Tibial nerve (tissue), 4 donors: ENCODE results near the gene PLCH2.

Experiments
- CTCF ChIP-seq, 5 experiments: fragments of 200-600 bp in 3 of 5; fragments of 450-650 bp in 2 of 5; sonication (generic) in 3 of 5; IDR thresholded peaks; one replicate each; pipeline ENCODE4 v1.5.1; 2016 to 2019; ENCODE audit warnings: antibody characterized with exemption in 5 of 5, mild to moderate bottlenecking in 3 of 5, moderate library complexity in 2 of 5
- EP300 ChIP-seq, 2 donors: sonication (generic); formaldehyde crosslinking; IDR thresholded peaks; one replicate each; pipeline ENCODE4 v1.6.1; 2017; ENCODE audit warnings: antibody characterized with exemption in 2 of 2, mild to moderate bottlenecking in 1 of 2
- POLR2A ChIP-seq, 2 donors: fragments of 450-650 bp; IDR thresholded peaks; one replicate each; pipeline ENCODE4 v1.6.1; 2017; ENCODE audit warnings: antibody characterized with exemption in 2 of 2, mild to moderate bottlenecking in 2 of 2, moderate library complexity in 2 of 2

- TF ChIP-seq CTCF (IDR thresholded peaks at IDR 0.05) (no peak), EP300 (IDR thresholded peaks at IDR 0.05) (no peak), POLR2A (IDR thresholded peaks at IDR 0.05) (no peak)
These were observed 23.2 kb upstream of the PLCH2 start for GRCh38 chr1:2452932-2453315.
